ENCODE measurements around the gene TSC22D2.

GRCh38 chr3:150407051-150407807, 869 bp upstream of the TSC22D2 start:
- TF ChIP-seq POLR2A (IDR thresholded peaks at IDR 0.05; ENCODE audit: low read depth, low read length) (no peak), POLR2AphosphoS5 (IDR thresholded peaks at IDR 0.05; ENCODE audit: low read depth, low read length) (no peak), TAF1 (IDR thresholded peaks at IDR 0.05; ENCODE audit: borderline replicate concordance, low read depth, low read length) (no peak)

Data from GM12892 (cell line).